HG02852 (cell line): ENCODE results near the gene ALK.

Experiments
- ATAC-seq: cut with Tn5 transposase; IDR thresholded peaks from one replicate; pipeline ENCODE4 v1.9.1; 2021; ENCODE audit warnings: mild to moderate bottlenecking, moderate library complexity; ENCODE audit not compliant: unreplicated experiment

Gene ALK

GRCh38 chr2:29910465-29910864 lies 10.9 kb downstream of the ALK start:
- no peak for ATAC-seq

GRCh38 chr2:29902356-29902755 lies 19.0 kb downstream of the ALK start:
- no peak for ATAC-seq

DNA sequence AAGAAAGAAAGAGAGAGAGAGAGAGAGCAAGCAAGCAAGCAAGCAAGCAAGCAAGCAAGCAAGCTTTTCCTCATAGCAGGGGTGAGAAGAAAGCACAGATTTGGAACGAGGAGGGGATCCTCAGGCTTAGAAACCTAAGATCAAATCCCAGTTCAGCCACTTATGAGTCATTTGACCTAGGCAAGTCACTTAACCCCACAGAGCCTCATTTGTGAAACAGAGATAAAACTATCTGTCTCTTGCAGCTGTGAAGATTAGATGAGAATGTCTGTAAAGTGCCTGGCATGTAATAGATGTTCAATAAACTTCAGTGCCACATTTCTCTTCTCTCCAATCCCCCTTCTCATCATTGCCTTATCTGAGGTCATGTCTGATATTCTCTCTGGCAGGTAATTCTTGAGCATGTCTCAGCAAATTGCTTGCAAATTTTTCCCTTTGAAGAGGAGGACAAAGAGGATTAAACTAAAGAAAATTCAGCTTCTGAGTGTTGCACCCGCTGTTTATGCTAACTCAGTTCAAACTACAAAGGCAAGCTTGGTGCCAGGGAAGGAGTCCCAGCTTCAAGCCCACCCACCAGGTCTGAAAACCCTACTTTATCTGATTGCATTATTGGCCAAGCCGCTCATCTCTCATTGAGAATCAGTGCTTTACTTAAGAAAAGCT lies 20.3 kb downstream of the ALK start:
- ATAC-seq = no peak

GRCh38 chr2:29898999-29899398 lies 22.4 kb downstream of the ALK start:
- no peak for ATAC-seq

DNA sequence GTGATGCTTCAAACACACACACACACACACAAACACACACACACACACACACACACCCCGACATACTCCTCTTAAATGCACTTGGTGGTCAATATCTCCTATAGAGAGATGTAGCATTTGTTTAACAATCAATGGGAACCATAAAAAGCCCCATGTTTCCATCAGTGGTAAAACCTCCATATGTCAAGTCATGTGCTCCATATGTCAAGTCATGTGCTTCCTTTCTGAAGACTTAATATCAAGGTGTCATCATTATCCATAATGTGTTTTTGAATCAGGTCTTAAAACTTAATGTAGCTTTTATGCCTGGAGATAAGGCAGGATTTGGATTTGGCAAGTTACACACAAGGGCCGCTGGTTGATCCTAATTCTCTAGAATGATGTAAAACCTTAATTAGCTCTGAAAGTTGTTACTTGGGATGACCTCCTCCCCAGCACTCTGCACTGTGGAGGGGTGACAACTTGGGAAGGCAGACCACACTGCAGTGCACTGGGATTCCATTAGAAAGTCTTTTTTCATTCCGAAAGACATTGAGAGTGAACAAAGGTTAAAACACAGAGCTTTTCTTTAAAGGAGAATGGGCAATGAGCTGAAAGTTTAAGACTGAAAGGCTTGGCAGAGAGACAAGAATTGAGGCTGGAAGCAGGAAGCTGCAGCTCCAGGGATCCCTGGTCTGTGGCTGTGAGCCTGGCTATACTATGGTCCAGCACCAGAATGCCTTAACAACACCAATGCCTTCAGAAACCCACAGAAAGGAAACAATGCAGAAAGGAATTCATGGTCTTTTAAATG lies 26.4 kb downstream of the ALK start:
- no peak for ATAC-seq

DNA sequence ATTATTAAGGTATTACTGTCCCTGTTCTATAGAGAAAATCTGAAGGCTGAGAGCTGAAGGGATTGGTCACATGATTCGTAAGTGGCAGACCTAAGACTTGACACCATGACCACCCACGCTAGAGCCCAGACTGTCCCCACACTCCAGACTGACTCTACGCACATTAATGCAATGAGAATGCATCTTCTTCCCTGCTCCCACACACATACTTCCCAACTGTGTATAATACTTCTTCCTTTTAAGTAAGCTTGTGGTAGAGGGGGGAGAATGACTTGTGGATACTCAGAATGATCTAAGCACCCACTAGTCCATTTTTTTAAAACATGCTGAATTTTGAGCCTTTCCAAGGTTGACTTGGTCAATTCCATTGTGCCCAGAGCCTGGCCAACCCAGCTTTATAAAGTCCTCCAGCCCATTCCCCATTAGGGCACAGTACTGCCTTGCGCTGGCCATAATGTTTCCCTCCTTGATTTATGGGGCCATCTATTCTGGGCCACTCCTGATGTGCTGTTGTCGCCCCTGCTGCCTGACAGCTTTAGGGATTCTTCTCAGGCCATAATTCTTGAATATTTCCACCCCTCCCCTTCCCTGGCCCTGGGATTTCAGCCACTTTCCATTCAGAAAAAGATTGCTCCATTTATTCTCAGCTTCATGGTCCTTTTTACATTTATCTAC lies 28.7 kb downstream of the ALK start:
- ATAC-seq = no peak

DNA sequence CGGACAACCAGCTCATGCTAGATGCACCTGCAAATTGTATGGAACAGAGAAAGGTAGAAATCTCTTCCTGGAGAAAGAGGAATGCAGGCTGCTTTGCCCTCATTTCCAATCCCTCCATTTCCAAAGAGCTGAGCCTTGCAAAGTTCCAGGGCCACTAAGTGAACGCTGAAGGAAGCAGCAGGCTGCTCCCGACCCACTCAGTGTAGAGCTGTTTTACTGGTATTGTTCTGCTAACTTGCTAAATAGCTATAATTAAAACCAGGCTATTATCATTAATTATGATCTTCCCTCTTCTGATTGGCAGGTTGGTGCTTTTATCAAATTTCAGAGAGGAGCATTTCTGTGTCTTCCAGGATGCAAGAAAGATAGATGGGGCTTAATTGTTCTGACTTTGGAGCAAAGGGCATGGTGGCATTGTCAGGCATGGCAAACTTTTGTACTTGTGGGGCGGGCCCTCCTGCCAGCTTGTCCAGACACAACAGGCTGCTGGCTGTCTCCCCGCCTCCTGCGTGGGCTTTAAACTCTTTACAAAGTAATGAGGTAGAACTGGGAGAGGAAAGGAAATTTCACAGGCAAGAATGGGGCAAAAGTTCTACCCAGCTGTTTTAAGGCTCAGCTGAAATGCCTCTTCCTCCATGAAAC lies 40.2 kb downstream of the ALK start:
- ATAC-seq = no peak

- ATAC-seq = no peak
Observed at GRCh38 chr2:29880084-29880483, 41.3 kb downstream of the ALK start.

DNA sequence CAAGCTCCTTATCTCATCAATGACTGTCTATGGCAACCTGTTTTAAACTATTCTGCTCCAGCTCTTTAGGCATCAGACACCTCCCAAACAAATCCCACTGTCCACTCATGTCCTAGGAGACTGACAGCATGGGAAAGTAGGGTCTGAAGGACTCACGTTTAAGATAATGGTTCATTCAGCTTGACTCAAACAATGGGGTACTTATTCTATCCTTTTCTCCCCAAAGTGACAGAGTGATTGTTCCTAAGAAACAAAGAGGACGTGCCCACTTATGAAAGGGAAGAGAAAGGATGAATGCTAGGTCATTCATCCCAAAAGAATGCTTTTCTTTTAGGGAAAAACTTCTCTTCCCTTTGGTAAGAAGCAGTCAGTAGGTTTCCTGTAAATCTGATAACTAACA lies 41.9 kb downstream of the ALK start:
- no peak for ATAC-seq

- no peak for ATAC-seq
Observed at GRCh38 chr2:29878898-29879297, 42.5 kb downstream of the ALK start.

- no peak for ATAC-seq
Observed at GRCh38 chr2:29876374-29876773, 45.0 kb downstream of the ALK start.

DNA sequence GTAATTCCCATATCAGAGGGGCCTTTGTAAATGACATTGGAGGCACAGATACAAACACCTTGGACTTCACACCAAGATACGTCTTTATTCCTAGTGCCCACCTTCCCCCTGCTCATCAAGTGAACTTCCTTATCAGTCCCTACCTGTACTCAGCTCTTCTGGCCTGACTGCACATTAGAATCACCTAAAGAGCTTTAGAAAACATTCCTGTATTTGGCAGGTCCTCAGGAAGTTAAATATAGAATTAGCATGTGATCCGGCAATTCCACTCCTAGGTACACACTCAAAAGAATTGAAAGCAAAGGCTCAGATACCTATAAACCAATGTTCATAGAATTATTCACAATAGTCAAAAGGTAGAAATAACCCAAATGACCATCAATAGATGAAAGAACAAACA lies 46.6 kb downstream of the ALK start:
- no peak for ATAC-seq

GRCh38 chr2:29872870-29873269 lies 48.5 kb downstream of the ALK start:
- ATAC-seq = no peak

DNA sequence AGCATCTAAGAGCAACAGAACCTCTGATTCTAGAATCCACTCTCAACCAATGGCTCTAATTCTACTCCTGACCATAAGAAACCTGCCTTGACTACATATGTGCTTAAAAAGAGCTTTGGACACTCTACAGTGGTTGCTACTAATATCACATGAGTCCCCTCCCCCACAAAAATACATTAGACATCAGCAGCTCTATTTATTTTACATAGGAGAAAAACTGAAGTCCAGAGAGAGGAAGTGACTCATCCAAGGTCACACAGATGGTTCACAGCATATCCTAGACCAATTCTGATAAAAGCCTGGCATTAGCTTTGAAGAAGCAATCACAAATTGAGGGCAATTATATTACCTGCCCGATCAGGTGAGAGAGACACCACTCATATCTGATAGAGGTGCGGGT lies 49.8 kb downstream of the ALK start:
- ATAC-seq = no peak

GRCh38 chr2:29865512-29865911 lies 55.9 kb downstream of the ALK start:
- peak; percentile 69 for ATAC-seq

DNA sequence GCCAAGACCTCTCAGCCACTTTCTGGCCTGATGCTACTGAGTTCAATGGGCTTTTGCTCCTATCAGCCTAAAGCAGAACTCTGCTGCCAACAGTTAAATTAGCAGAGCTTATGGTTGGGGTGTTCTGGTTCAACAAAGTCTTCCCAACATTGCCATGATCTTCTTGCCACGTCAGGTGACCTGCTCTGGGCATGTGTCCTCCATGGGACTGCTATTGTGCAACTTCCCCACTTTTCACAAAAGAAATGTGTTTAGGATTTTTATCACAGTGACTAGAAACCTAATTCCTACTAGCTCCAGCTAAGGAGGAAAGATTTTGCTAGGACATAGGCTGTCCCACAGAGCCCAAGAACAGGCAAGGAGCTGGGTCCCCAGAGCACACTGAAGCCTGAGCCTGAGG lies 56.4 kb downstream of the ALK start:
- ATAC-seq = no peak

DNA sequence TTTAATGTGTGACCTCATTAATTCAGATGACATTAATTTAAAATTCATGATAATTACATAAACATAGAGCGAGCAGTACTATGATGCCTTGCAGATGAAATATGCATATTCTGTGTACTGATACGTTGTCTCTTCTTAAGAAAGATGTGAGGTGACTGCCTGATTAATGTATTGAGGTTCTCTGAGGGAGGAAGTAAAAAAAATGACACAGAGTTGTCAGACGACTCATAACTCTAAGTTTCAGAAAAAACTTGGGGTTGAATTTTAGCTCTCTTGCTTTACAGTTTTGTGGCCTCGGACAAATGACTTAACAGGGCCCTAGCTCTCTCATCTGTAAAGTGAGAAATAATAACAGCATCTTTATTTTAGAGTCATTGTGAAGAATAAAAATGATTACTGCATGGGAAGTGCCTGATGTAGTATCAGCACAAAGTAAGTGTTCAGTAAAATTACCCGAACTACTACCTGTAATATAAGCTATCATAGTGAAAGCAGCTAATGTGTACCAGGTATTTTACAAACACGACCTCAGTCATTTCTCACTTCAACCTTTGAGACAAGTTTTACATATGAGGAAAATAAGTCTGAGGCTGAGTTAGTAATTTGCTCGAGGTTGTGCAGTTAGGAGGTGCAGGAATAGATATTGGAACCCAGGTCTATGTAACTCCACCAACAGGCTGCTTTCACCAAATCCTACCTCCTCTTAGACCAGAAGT lies 65.3 kb downstream of the ALK start:
- no peak for ATAC-seq

DNA sequence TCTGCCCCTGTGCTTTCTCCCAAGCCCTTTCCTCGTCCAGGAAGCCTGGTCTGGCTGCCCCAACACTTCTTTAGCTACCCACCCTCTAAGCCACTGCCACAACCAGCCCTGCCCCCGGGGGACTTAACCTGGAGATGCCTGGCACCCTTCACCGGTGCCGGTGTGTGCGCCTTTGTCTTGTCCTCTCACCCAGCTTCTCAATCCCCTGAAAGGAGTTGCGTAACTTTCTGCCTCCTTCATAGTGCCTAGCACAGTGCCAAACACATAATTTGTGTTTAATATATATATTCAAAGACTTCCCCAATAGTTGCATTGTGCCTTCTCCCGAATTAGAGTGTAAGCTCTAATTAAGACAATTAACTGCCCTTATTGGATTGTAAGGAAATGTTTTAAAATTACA lies 70.6 kb downstream of the ALK start:
- no peak for ATAC-seq

GRCh38 chr2:29848566-29849310 lies 72.6 kb downstream of the ALK start:
- no peak for ATAC-seq

DNA sequence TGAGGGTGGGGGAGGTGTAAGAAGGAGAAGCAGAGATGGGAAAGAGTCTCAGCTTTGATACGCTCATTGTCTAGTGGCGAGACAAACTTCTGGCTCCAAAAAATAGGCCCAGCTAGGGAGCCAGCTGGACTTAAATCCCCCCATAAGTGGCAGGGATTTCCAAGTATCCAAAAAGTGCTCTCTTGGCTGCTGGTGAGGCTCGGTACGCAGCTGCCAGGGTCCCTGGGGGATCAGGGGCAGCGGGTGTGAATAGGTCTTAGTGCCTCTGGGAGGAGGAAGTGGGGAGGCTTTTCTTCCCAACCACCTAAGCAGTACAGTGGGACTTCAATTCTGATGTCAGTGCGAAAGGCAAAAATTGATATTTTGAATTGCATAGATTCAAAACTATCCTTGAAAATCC lies 73.5 kb downstream of the ALK start:
- no peak for ATAC-seq
